ENCODE measurements around the gene KRTAP5-8.
"Not testable (repeated sequence)": the region's sequence is repeated elsewhere in the genome, so short reads cannot be mapped to it uniquely, and the experiment has no call there.

The KRTAP5-8 gene

DNA sequence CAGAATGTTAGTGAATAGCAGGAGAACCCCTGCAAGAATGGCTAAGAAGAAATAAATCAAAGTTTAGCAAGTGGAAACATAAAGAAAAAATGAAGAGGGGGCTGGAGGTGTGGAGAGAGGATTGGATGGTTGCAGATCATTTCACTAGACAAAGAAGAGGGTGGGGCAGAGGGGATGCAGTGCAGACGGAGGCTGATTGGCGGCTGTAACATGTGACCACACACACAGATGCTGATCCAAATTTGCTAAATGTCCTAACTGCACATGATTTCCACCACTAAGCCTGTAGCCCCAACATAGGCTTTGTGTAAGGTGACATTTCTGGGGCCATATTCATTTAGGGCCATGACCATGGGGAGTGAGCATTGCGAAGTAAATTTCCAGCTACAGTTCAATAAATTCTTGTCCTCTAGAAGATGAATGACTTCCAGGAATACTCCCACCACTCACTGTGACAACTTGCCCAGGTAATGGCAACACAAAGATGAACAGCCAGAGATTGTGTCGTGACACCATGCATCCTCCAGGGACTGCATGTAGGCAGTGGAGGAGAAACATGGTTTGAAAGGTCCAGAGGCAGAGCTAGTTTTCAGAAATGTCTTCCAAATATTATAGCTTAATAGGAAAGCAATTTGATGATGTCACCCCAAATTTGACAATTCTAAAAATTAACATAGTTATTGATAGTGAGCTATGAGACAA lies 38.0 kb downstream of the KRTAP5-8 start:
- DNase-seq: no peak

GRCh38 chr11:71576688-71577465 lies 39.1 kb downstream of the KRTAP5-8 start:
- not testable (repeated sequence) for DNase-seq

GRCh38 chr11:71577469-71578004 lies 39.7 kb downstream of the KRTAP5-8 start:
- DNase-seq: no peak

DNA sequence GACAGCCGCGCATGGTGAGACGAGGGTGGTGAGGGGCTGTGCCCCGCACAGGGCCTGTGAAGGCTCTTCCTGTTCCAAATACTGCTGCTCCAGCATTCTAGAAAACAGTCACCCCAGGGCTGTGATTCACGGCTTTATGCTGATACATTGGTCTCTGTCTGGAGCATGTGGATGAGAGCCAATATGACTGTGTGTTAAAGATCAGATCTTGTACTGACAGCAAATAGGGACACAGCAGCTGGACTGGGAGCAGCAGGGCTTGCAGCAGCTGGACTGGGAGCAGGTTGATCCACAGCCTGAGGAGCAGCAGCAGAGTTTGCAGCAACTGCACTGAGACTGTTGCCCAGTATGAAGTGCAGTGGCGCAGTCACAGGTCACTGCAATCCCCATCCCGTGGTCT lies 41.7 kb downstream of the KRTAP5-8 start:
- DNase-seq: not testable (repeated sequence)

DNA sequence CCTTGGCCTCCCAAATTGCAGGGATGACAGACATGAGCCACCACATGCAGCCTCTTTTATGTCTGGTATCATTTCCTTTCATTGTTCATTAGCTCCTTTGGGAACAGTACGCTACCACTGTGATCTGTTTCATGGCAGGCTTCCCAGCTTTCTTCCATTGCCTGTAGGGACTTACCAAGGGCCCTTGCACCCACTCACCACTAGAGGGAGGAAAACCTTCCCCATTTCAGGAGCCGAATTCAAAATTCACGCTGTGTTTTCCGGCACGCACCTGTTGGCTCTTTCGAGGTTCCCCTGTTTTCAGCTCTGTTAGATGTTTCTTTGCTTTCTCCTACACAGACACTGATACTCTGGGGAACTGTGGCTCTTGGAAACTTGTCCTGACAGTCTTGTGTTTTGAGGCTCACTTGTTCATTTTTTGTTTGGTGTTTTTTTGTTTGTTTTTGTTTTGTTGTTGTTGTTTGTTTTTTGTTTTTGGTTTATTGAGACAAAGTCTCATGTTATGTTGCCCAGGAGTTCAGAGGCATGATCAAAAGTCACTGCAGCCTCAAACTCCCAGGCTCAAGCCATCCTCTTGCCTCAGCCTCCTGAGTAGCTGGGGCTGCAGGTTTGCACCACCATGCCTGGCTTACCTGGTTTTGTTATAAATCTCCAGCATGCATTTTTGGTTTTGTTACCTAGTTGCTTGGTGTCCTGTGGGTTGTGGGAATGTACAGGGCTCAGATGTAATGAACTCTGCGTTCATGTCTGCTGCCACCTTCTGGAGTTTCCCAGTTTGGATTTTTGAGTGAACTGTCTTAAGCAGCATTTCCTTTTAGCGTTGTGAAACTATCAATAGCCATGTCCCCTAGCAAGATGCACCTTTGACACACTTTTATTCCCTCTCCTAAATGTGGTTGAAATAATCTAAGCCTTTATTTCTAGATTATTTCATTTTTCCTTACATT lies 42.5 kb downstream of the KRTAP5-8 start:
- peak; percentile 74 to 83 for DNase-seq

- DNase-seq: no peak
These were observed 44.0 kb downstream of the KRTAP5-8 start for GRCh38 chr11:71581826-71582225.

DNA sequence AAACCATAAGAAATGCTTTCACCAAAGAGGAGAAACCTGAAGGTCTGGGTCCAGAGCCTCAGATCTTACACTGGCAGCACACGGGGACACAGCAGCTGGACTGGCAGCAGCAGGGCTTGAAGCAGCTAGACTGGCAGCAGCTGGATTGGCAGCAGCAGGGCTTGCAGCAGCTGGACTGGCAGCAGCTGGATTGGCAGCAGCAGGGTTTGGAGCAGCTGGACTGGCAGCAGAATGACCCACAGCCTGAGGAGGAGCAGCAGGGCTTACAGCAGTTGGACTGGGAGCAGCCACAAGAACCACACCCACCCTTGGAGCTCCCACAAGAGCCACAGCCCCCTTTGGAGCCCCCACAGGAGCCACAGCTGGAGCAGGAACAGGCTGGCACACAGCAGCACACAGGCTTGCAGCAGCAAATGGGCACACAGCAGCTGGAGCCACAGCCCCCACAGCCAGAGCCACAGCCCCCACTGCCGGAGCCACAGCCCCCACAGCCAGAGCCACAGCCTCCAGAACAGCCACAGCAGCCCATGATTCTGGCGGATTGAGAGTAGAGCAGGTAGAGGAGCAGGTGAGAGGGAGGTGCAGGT lies 44.6 kb downstream of the KRTAP5-8 start, which contains the start of gene KRTAP5-11:
Gene KRTAP5-11 (minus strand): TSS at position 567 of the 587 bp plus-strand sequence. CDS start 38 bp downstream, at position 529.
- DNase-seq: no peak

GRCh38 chr11:71582969-71583368 lies 45.1 kb downstream of the KRTAP5-8 start:
- not testable (repeated sequence) for DNase-seq

DNA sequence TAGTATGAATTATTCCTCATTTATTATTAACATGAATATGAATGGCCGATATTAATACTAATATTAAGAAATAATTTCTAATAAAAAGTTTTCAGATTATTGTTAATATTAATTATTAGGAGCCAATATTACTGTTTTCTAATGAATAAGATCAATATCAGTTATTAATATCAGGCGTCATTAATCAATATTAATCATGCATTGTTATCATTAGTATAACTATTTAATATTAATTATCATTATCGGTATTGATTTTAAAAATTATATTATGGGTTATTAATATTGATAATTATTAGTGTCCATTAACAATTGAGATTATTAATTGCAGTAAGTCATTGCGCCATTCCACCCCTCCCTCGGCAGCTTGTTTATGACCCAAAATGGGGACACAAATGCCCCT lies 47.8 kb downstream of the KRTAP5-8 start:
- not testable (repeated sequence) for DNase-seq

DNA sequence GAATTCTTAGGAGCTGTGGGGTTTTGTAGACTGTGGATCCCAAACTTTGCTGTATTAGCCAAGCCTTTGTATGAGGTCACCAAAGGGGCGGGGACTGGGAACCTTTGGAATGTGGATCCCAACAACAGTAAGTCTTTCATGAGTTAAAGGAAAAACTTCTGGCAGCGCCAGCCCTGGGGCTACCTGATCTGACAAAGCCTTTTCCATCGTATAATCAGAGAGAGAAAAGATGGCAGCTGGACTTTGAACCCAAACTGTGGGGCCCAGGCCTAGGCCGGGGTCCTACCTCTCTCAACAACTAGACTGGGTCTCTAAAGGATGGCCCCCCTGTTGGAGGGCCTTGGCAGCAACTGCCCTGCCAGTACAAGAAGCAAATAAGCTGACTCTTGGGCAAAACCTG lies 50.5 kb downstream of the KRTAP5-8 start:
- not testable (repeated sequence) for DNase-seq
